ENCODE measurements around the gene OSBPL2. TPM values are rescaled to one million over a fixed set of nuclear protein-coding genes. Genes with fewer than 3 reads are reported as not detected.

OSBPL2 gene
- total RNA-seq, 1 donor, result 36.7 TPM

DNA sequence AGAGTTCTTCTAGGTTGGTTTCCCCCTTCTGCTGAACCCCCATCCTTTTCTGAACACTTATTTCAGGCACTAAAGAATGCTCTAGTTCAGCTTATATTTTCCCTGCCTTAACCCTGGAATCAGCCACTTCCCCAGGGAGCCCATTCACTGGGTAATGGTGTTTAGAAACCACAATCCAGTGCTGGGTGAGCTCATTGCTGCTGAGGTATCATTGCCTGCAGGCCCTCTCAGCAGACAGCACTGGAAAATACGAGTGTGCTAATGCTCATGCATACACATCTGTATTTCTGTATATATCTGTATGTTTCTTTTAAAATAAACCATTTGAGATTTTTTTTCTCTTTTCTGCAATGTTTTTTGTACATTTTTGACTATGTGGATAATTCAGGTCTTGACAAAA is 27.0 kb downstream of the OSBPL2 start:
- TF ChIP-seq, protein P1, sequence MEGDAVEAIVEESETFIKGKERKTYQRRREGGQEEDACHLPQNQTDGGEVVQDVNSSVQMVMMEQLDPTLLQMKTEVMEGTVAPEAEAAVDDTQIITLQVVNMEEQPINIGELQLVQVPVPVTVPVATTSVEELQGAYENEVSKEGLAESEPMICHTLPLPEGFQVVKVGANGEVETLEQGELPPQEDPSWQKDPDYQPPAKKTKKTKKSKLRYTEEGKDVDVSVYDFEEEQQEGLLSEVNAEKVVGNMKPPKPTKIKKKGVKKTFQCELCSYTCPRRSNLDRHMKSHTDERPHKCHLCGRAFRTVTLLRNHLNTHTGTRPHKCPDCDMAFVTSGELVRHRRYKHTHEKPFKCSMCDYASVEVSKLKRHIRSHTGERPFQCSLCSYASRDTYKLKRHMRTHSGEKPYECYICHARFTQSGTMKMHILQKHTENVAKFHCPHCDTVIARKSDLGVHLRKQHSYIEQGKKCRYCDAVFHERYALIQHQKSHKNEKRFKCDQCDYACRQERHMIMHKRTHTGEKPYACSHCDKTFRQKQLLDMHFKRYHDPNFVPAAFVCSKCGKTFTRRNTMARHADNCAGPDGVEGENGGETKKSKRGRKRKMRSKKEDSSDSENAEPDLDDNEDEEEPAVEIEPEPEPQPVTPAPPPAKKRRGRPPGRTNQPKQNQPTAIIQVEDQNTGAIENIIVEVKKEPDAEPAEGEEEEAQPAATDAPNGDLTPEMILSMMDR (IDR thresholded peaks at IDR 0.05; ENCODE audit: insufficient read depth, low read depth, low read length), result no peak
- no peak for DNase-seq (ENCODE audit: low read depth)
- H3K4me3 ChIP-seq (ENCODE audit: low read depth, low read length), result no peak overlapping the region

DNA sequence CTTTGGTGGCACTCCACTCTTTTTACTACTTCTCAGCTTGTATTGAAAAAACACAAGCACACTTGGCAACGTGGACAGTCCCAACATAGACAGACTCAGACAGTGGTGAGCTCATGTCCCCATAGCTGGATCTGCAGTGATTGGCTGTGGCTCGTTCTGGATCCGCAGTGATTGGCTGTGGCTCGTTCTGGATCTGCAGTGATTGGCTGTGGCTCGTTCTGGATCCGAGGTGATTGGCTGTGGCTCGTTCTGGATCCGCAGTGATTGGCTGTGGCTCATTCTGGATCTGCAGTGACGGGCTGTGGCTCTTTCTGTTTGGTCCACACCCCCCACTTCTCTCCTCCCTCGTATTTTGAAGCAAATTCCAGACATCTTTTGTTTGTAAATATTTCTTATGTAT is 28.0 kb downstream of the OSBPL2 start:
- TF ChIP-seq, protein P1 (IDR thresholded peaks at IDR 0.05; ENCODE audit: insufficient read depth, low read depth, low read length), result no peak
- no peak overlapping the region for H3K4me3 ChIP-seq (ENCODE audit: low read depth, low read length)
- no peak for DNase-seq (ENCODE audit: low read depth)

DNA sequence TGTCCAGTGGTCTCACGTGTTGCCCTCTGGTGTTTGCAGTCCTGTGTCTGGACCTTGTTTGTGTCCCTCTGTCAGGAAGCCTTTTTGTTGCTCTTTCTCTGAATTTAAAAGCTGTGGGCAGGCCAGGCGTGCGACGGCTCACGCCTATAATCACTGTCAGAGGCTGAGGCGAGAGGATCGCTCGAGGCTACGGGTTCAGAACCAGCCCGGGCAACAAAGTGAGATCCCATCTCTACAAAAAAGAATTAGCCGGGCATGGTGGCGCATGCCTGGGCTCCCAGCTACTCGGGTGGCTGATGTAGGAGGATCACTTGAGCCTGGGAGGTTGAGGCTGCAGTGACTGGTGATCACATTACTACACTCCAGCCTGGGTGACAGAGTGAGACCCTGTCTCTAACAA is 28.5 kb downstream of the OSBPL2 start:
- H3K4me3 ChIP-seq (ENCODE audit: low read depth, low read length), result no peak overlapping the region
- TF ChIP-seq, protein P1 (IDR thresholded peaks at IDR 0.05; ENCODE audit: insufficient read depth, low read depth, low read length), result no peak
- no peak for DNase-seq (ENCODE audit: low read depth)

DNA sequence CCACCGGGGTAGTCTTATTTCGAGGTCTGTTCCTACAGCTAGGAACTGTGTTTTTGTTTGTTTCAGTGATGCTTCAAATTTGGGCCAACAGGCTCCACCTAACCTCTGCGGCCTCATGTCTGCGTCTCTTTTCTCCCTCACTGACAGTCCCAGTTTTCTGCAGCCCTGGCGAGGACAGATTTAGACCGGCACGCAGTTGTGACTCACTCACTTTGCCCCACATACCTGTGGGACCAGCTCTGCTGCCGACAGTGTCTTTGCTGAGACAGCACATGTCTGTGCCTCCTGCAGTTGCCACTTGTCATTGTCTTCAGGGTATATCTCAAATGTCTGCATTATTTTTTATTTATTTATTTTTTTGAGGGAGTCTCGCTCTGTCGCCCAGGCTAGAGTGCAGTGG is 29.2 kb downstream of the OSBPL2 start:
- no peak for DNase-seq (ENCODE audit: low read depth)
- TF ChIP-seq, protein P1 (IDR thresholded peaks at IDR 0.05; ENCODE audit: insufficient read depth, low read depth, low read length), result no peak
- no peak overlapping the region for H3K4me3 ChIP-seq (ENCODE audit: low read depth, low read length)

DNA sequence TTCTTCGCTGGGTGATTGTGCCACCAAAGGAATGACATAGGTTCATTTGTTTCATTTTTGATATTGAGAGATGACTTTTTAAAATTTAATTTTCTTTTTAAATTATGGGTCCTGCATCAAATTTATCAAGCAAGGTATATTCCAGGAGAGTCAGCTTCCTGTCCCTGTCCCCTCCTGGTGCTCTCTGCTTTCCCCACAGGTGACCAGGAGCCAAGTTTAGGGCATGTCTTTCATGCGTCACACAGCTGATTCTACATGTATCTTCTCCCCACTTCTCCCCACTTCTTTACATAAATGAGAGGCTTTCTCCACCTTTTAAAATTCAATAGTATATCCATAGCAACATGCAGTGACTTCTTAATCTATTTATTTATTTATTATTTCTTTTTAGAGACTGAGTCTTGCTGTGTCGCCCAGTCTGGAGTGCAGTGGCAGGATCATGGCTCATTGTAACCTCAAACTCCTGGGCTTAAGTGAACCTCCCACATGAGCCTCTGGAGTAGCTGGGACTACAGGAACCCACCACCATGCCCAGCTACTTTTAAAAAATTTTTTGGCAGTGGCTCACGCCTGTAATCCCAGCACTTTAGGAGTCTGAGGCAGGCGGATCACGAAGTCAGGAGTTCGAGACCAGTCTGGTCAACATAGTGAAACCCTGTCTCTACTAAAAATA is 30.0 kb downstream of the OSBPL2 start:
- DNase-seq (ENCODE audit: low read depth), result no peak
- TF ChIP-seq, protein P1 (IDR thresholded peaks at IDR 0.05; ENCODE audit: insufficient read depth, low read depth, low read length), result no peak

DNA sequence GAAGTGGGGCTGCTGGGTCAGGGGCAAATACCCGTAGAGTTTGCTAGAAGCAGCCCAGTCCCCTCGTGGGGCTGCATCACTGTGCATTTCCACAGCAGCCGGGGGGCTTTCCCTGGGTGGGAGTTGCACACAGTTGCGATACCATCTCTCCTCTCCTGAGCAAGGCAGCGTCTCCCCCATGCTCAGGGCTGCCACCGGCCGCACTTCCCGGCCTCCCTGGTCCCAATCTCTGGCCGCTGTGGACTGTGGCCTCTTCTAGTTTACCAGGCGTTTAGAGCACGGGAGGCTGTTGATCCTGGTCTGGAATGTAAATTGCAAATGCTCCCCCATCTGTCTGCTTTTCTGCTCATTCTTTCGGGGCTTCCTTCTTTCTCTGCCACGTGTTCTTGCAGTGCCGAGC is 31.1 kb downstream of the OSBPL2 start:
- DNase-seq (ENCODE audit: low read depth), result peak; percentile 19
- no peak overlapping the region for H3K4me3 ChIP-seq (ENCODE audit: low read depth, low read length)
- TF ChIP-seq, protein P1 (IDR thresholded peaks at IDR 0.05; ENCODE audit: insufficient read depth, low read depth, low read length), result no peak

More for the DNA sequence above, 30.0 kb downstream of the OSBPL2 start:
- H3K4me3 ChIP-seq (ENCODE audit: low read depth, low read length), result no peak overlapping the region

DNA sequence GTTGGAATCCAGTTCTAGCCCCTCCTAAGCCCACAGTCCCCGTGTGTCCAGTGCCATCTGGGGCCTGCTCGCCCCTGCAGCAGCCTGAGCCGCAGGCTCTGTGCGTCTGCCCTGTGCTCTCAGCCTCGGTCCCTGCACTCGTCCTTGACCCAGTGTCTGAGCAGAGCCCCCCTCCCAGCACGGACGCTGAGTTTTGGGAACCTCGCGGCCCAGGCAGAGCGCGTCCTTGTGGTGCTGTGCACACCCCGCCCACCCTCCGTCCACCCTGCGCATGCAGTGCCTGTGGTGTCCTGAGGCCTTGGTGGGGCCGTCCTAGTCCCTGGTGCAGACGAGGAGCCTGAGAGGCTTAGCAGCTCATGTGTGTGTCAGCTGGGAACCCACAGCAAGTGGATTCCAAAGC is 31.6 kb downstream of the OSBPL2 start:
- TF ChIP-seq, protein P1 (IDR thresholded peaks at IDR 0.05; ENCODE audit: insufficient read depth, low read depth, low read length), result no peak
- DNase-seq (ENCODE audit: low read depth), result no peak
- H3K4me3 ChIP-seq (ENCODE audit: low read depth, low read length), result no peak overlapping the region
